HUES6 (cell line): ENCODE measurements around the gene DEFB129.

ENCODE experiments used
- H3K27ac ChIP-seq: 2 replicates; pipeline ENCODE4 v1.7.0; 2013; ENCODE audit warnings: low read depth, mild to moderate bottlenecking, low read length, inconsistent platforms
- H3K27me3 ChIP-seq: 2 replicates; pipeline ENCODE4 v1.6.1; 2013; ENCODE audit warnings: low read length; ENCODE audit not compliant: control insufficient read depth, insufficient read depth
- H3K36me3 ChIP-seq: 2 replicates; pipeline ENCODE4 v1.6.1; 2013; ENCODE audit warnings: low read length; ENCODE audit not compliant: control insufficient read depth, insufficient read depth
- H3K4me1 ChIP-seq: 2 replicates; pipeline ENCODE4 v1.6.1; 2013; ENCODE audit warnings: low read length; ENCODE audit not compliant: control insufficient read depth, insufficient read depth
- H3K4me3 ChIP-seq: 2 replicates; pipeline ENCODE4 v1.5.1; 2013; ENCODE audit warnings: low read depth, low read length
- H3K9ac ChIP-seq: one replicate; pipeline ENCODE4 v1.6.1; 2013; ENCODE audit warnings: mild to moderate bottlenecking, low read length
- H3K9me3 ChIP-seq: 2 replicates; pipeline ENCODE4 v1.6.1; 2013; ENCODE audit warnings: low read depth, low read length; ENCODE audit not compliant: control insufficient read depth, insufficient read depth

DEFB129 gene

DNA sequence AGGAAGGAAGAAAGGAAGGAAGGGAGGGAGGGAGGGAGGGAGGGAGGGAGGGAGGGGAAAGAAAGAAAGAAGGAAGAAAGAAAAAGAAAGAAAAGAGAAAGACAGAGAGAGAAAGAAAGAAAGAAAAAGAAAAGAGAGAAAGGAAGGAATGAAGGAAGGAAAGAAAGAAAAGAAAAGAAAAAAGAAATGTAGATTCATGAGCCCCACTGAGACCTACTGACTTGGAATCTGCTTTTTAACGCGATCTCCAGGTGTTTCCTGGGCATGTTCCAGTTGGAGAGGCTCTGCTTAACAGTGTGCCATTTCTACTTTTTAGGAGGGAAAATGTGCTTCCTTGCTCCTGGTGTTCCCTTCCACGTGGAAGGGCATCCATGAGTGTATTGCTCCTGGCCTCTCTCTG lies 46.8 kb downstream of the DEFB129 start:
- Histone ChIP-seq H3K9me3 (no peaks in the 10 kb centered on the region), H3K27ac (no peak overlapping the region), H3K4me3 (no peak overlapping the region), H3K4me1 (no peaks in the 10 kb centered on the region), H3K36me3 (peaks cover 25% of the 10 kb centered on the region), H3K9ac (no peak overlapping the region), H3K27me3 (0 out of 2 replicates have a peak, but pooled peaks cover 4% of the 10 kb centered on the region)

DNA sequence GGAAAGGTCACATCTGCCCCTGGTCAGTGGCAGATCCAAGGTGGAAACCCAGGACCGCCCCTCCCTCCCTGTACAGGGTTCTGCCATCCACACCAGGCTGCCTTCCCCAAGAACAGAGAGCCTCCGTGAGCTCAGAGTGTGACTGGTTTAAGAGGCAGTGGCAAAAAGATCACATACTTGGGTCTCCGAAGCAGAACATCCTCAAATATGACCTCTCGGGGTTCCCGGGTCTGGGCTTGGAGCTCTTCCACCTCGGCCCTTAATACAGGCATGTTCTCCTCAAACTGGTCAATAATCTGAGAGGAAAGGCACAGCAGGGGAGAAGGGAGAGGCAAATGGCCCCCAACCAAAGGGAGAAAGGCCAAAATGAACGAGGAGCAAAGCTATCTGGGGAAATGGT lies 48.7 kb downstream of the DEFB129 start:
- Histone ChIP-seq H3K27ac (no peak overlapping the region), H3K4me3 (no peak overlapping the region), H3K36me3 (peaks cover 25% of the 10 kb centered on the region), H3K27me3 (no peaks in the 10 kb centered on the region), H3K9ac (no peak overlapping the region), H3K9me3 (no peaks in the 10 kb centered on the region), H3K4me1 (no peaks in the 10 kb centered on the region)

DNA sequence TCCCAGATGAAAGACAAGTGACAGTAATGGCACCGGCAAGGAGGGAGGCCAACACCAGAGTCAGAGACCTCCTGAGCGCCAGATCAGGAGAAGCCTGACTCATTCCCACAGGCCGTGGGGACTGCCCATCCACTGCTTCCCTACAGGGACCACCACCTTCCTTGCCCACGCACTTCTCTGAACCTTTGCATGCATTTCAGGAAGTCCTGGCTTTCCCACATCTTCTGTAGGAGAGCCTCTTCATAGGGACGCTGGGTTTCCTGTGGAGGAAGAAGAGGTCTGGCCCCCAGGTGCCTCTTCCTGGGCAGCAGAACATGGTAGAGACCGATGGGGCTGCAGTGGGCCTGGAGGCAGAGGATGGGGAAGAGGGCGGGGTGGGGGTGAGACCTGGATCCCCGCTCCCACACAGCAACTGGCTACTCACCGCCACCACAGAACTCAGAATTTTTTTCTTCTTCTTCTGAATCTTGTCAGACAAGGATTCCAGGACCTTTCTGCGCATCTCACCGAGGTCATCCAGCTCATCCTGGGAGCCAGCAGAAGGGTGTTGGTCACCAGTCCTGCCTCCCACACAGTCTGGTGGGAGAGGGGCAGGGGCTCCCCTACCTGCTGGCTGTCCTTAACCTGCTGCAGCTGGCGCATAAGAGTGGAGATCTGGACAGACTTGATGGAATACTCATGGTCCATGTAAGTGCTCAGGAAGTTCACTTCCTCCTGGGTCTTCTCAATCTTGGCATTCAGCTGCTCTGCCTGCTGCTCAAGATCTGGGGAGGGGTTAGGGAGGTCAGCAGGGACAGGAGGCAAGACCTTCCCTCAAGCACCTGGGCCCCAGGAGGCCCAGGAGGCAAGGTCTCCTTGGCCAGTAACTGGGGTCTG lies 49.8 kb downstream of the DEFB129 start:
- Histone ChIP-seq H3K27me3 (no peaks in the 10 kb centered on the region), H3K4me3 (no peak overlapping the region), H3K4me1 (no peaks in the 10 kb centered on the region), H3K36me3 (peaks cover 25% of the 10 kb centered on the region), H3K9me3 (no peaks in the 10 kb centered on the region), H3K27ac (no peak overlapping the region), H3K9ac (no peak overlapping the region)

DNA sequence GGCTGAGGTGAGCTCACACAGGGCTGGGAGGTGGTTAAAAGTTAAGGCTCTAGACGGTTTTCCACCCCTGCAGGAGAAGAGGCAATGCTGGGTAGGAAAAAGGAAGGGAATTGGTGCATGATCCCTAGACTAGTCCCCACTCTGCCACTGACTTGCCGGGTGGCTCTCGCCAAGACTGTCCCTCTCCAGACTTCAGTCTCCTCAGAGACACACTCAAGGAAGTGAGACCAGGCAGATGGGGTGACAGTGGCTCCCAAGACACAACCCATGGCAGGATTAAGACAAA lies 50.4 kb downstream of the DEFB129 start:
- Histone ChIP-seq H3K36me3 (peaks cover 25% of the 10 kb centered on the region), H3K27ac (no peak overlapping the region), H3K9ac (no peak overlapping the region), H3K4me3 (no peak overlapping the region), H3K9me3 (no peaks in the 10 kb centered on the region), H3K4me1 (no peaks in the 10 kb centered on the region), H3K27me3 (no peaks in the 10 kb centered on the region)

DNA sequence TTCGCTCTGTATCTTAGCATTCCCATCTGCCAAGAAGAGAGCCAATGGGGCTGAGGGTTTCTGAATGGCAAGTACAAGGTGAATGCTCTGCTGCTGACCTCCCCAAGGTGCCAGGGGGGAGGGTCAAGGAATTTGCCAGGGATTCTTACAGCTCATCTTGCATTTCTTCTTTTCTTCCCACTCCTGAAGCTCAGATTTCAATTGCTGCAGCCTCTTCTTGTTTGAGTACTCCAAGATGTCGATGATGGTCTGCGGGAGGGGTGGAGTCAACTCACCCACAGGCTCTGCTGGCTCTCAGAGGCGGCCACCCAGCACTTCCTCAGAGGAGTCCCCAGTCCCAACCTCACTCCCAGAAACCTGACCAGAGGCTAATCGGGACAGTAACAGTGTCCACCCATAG lies 51.1 kb downstream of the DEFB129 start:
- Histone ChIP-seq H3K36me3 (peaks cover 25% of the 10 kb centered on the region), H3K9ac (no peak overlapping the region), H3K27me3 (no peaks in the 10 kb centered on the region), H3K9me3 (no peaks in the 10 kb centered on the region), H3K4me1 (no peaks in the 10 kb centered on the region), H3K27ac (no peak overlapping the region), H3K4me3 (peak overlapping the region; percentile 37; the same call in 1 of the 2 replicates)

DNA sequence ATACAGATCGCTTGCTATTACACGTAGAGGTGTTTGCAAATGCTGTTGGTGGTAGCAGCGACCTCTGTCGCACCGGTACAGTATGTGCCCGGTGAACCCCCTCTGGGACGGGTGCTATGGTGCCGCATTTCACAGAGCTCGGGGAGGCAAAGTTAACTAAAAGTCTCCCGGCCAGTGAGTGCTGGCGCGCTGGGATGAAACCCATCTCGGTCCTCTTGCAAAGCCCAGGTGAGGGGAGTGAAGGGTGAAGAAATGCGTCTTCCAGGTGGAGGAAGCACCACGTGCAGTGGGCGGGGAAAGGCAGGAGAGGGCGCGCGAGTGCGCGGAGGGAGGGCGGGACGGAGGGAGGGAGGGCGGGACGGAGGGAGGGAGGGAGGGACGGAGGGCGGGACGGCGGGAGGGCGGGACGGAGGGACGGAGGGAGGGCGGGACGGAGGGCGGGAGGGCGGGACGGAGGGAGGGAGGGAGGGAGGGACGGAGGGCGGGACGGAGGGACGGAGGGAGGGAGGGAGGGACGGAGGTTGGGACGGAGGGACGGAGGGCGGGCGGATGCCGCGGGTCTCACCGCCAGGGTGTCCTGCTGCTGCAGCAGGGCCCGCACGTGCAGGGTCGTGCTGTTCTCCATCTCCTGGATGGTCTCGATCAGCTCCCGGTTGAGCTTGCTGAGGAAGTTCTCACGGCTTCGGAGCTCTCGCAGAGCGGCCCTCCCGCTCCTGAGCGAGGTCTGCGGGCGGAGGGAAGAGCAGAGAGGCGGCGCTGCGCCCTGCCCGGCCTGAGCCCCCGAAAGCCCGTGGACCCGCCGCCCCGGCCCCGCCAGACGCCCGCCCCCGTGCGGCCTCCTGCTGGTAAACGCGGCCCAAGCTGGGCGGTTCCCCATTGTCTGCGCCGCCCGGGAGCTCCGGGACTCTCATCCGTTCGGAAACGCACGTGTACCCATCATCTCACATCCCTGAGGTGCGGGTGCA lies 51.8 kb downstream of the DEFB129 start:
- Histone ChIP-seq H3K27ac (no peak overlapping the region), H3K27me3 (no peaks in the 10 kb centered on the region), H3K9me3 (no peaks in the 10 kb centered on the region), H3K9ac (no peak overlapping the region), H3K4me1 (no peaks in the 10 kb centered on the region), H3K4me3 (peak overlapping the region; percentile 42; the same call in 1 of the 2 replicates), H3K36me3 (peaks cover 32% of the 10 kb centered on the region)
